GM23338 (cell line): ENCODE results near the gene PCSK1. TPM values are rescaled to one million over a fixed set of nuclear protein-coding genes. Genes with fewer than 3 reads are reported as not detected.

Experiments
- ATAC-seq: fragments of 200-7000 bp; cut with Tn5 transposase; 3 replicates; pipeline ENCODE4 v1.9.1; 2020
- DNase-seq: peaks from one replicate; pipeline ENCODE4 v3.0.0-alpha.2; 2015; ENCODE audit warnings: low spot score
- H2AFZ ChIP-seq: fragments of 200-600 bp; sonication (generic); 2 replicates; pipeline ENCODE4 v1.8.0; 2016; ENCODE audit warnings: antibody characterized with exemption, mild to moderate bottlenecking, moderate library complexity
- H3F3A ChIP-seq: fragments of 200-600 bp; sonication (generic); replicated peaks from 2 replicates; pipeline ENCODE4 v1.8.0; 2017; ENCODE audit warnings: antibody characterized with exemption, mixed run types, low read depth
- H3K27ac ChIP-seq: fragments of 200-600 bp; sonication (generic); 2 replicates; pipeline ENCODE4 v1.6.1; 2016; ENCODE audit warnings: low read depth
- H3K27me3 ChIP-seq: fragments of 200-600 bp; sonication (generic); 2 replicates; pipeline ENCODE4 v1.8.0; 2016; ENCODE audit warnings: mild to moderate bottlenecking, mixed run types, moderate library complexity; ENCODE audit not compliant: insufficient read depth
- H3K36me3 ChIP-seq: fragments of 200-600 bp; sonication (generic); 2 replicates; pipeline ENCODE4 v1.8.0; 2016; ENCODE audit warnings: mild to moderate bottlenecking; ENCODE audit not compliant: insufficient read depth
- H3K4me1 ChIP-seq: fragments of 200-600 bp; sonication (generic); 2 replicates; pipeline ENCODE4 v1.8.0; 2016; ENCODE audit warnings: mild to moderate bottlenecking, moderate library complexity; ENCODE audit not compliant: insufficient read depth
- H3K4me2 ChIP-seq: fragments of 200-600 bp; sonication (generic); 2 replicates; pipeline ENCODE4 v1.7.1; 2017; ENCODE audit warnings: mixed run types
- H3K4me3 ChIP-seq: fragments of 200-600 bp; sonication (generic); 2 replicates; pipeline ENCODE4 v1.6.1; 2016; ENCODE audit warnings: mixed run types
- H3K79me2 ChIP-seq: fragments of 200-600 bp; sonication (generic); replicated peaks from 2 replicates; pipeline ENCODE4 v1.8.0; 2017; ENCODE audit warnings: mild to moderate bottlenecking; ENCODE audit not compliant: insufficient read depth
- H3K9me2 ChIP-seq: fragments of 200-600 bp; sonication (generic); 2 replicates; pipeline ENCODE4 v1.8.0; 2017; ENCODE audit not compliant: insufficient read depth
- H4K20me1 ChIP-seq: fragments of 200-600 bp; sonication (generic); replicated peaks from 2 replicates; pipeline ENCODE4 v1.8.0; 2017; ENCODE audit warnings: mild to moderate bottlenecking; ENCODE audit not compliant: insufficient read depth
- H3K27ac Mint-ChIP-seq: 2 replicates; pipeline ENCODE4 v1.8.0; 2020; ENCODE audit warnings: inconsistent platforms, mild to moderate bottlenecking, moderate library complexity, mixed read lengths
- H3K27me3 Mint-ChIP-seq: 3 replicates; pipeline ENCODE4 v1.8.0; 2022; ENCODE audit warnings: low read depth, mild to moderate bottlenecking, moderate library complexity, mixed read lengths, inconsistent platforms; ENCODE audit not compliant: insufficient read depth, poor library complexity
- H3K36me3 Mint-ChIP-seq: 3 replicates; pipeline ENCODE4 v1.8.0; 2021; ENCODE audit warnings: low read depth, mild to moderate bottlenecking, inconsistent platforms, moderate library complexity, mixed read lengths
- H3K4me1 Mint-ChIP-seq: 3 replicates; pipeline ENCODE4 v1.8.0; 2020; ENCODE audit warnings: mild to moderate bottlenecking, inconsistent platforms, mixed read lengths
- H3K4me3 Mint-ChIP-seq: 3 replicates; pipeline ENCODE4 v1.8.0; 2021; ENCODE audit warnings: moderate library complexity, mild to moderate bottlenecking, inconsistent platforms, mixed read lengths
- H3K9me3 Mint-ChIP-seq: 3 replicates; pipeline ENCODE4 v1.8.0; 2020; ENCODE audit warnings: moderate library complexity, mild to moderate bottlenecking, inconsistent platforms, mixed read lengths
- CREB1 ChIP-seq: fragments of 250-450 bp; sonication (Bioruptor Pico); IDR thresholded peaks from 2 replicates; pipeline ENCODE4 v1.5.0; 2020; ENCODE audit warnings: low read depth, mild to moderate bottlenecking, moderate library complexity
- EZH2 ChIP-seq: fragments of 200-600 bp; sonication (generic); IDR thresholded peaks from one replicate; pipeline ENCODE4 v1.8.0; 2017; ENCODE audit warnings: antibody characterized with exemption, mild to moderate bottlenecking, low read depth; ENCODE audit not compliant: unreplicated experiment
- JUNB ChIP-seq: IDR thresholded peaks from one replicate; pipeline ENCODE4 v1.6.1; 2016; ENCODE audit warnings: antibody characterized with exemption; ENCODE audit not compliant: unreplicated experiment
- NANOG ChIP-seq: IDR thresholded peaks from 2 replicates; pipeline ENCODE4 v1.6.1; 2016; ENCODE audit warnings: antibody characterized with exemption, borderline replicate concordance
- POLR2AphosphoS5 ChIP-seq: IDR thresholded peaks from 2 replicates; pipeline ENCODE4 v1.6.1; 2016; ENCODE audit warnings: antibody characterized with exemption, low read depth
- STAT1 ChIP-seq: IDR thresholded peaks from one replicate; pipeline ENCODE4 v1.6.1; 2016; ENCODE audit warnings: antibody characterized with exemption; ENCODE audit not compliant: unreplicated experiment
- ZNF114 ChIP-seq: fragments of 250-450 bp; sonication (Bioruptor Pico); IDR thresholded peaks from 2 replicates; pipeline ENCODE4 v1.5.0; 2020; ENCODE audit warnings: mild to moderate bottlenecking, moderate library complexity
- ZNF331 ChIP-seq: fragments of 250-450 bp; sonication (Bioruptor Pico); IDR thresholded peaks from 2 replicates; pipeline ENCODE4 v1.5.0; 2020; ENCODE audit warnings: low read depth, mild to moderate bottlenecking, moderate library complexity
- polyA plus RNA-seq: library from polyadenylated mRNA; unstranded; fragments of >200 nt; fragmentation: Nextera tagmentation; extraction: Ambion mirVana; gene quantifications from 2 replicates; pipeline ENCODE4 v1.2.1, GENCODE V29; 2016
- total RNA-seq: library from RNA; depleted of rRNA; stranded (reverse); fragments of >200 nt; shearing (Covaris generic); gene quantifications from 2 replicates; pipeline ENCODE4 v1.2.3, GENCODE V29; 2014
- TF ChIP-seq, protein P1 (sequence below): fragments of 250-450 bp; sonication (Bioruptor Pico); IDR thresholded peaks from 2 replicates; pipeline ENCODE4 v1.5.0; 2020; ENCODE audit warnings: mild to moderate bottlenecking, moderate library complexity
- TF ChIP-seq, protein P2 (sequence below): IDR thresholded peaks from one replicate; pipeline ENCODE4 v1.6.1; 2018; ENCODE audit warnings: antibody characterized with exemption; ENCODE audit not compliant: unreplicated experiment
- TF ChIP-seq, protein P3 (sequence below): IDR thresholded peaks from 2 replicates; pipeline ENCODE4 v1.6.1; 2016; ENCODE audit warnings: antibody characterized with exemption
- TF ChIP-seq, protein P4 (sequence below), 2 experiments: fragments of 200-600 bp in 1 of 2; sonication (generic) in 1 of 2; conservative IDR thresholded peaks; 2 replicates each; pipeline versions ENCODE4 v1.5.1 to v1.6.1; 2016 to 2017; ENCODE audit warnings: antibody characterized with exemption in 2 of 2, low read depth in 2 of 2, mild to moderate bottlenecking in 2 of 2, moderate library complexity in 1 of 2

The PCSK1 gene
- total and polyA plus RNA-seq, 2 experiments from 2014 or later: 2.3 to 2.7 TPM

DNA sequence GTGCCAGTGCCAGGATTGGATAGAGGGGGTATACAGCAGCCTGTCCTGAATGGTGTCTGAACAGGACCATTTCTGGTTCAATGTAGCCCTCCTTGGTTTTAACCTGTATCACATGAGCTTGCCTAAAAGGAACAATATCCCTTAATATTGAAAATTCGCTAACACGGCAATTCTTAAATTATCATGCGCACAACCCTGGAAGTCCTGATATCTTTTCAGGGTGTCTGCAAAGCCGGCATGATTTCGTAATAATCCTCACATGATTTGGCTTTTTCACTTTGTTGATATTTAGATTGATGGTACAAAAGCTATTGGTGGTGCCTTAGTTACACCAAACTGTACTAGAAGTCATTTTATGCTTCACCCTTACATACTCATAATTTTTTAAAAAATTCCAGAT, 53.2 kb downstream of the PCSK1 start (continued):
- no peak for TF ChIP-seq POLR2AphosphoS5
- no peak for TF ChIP-seq STAT1
- TF ChIP-seq, protein P1, sequence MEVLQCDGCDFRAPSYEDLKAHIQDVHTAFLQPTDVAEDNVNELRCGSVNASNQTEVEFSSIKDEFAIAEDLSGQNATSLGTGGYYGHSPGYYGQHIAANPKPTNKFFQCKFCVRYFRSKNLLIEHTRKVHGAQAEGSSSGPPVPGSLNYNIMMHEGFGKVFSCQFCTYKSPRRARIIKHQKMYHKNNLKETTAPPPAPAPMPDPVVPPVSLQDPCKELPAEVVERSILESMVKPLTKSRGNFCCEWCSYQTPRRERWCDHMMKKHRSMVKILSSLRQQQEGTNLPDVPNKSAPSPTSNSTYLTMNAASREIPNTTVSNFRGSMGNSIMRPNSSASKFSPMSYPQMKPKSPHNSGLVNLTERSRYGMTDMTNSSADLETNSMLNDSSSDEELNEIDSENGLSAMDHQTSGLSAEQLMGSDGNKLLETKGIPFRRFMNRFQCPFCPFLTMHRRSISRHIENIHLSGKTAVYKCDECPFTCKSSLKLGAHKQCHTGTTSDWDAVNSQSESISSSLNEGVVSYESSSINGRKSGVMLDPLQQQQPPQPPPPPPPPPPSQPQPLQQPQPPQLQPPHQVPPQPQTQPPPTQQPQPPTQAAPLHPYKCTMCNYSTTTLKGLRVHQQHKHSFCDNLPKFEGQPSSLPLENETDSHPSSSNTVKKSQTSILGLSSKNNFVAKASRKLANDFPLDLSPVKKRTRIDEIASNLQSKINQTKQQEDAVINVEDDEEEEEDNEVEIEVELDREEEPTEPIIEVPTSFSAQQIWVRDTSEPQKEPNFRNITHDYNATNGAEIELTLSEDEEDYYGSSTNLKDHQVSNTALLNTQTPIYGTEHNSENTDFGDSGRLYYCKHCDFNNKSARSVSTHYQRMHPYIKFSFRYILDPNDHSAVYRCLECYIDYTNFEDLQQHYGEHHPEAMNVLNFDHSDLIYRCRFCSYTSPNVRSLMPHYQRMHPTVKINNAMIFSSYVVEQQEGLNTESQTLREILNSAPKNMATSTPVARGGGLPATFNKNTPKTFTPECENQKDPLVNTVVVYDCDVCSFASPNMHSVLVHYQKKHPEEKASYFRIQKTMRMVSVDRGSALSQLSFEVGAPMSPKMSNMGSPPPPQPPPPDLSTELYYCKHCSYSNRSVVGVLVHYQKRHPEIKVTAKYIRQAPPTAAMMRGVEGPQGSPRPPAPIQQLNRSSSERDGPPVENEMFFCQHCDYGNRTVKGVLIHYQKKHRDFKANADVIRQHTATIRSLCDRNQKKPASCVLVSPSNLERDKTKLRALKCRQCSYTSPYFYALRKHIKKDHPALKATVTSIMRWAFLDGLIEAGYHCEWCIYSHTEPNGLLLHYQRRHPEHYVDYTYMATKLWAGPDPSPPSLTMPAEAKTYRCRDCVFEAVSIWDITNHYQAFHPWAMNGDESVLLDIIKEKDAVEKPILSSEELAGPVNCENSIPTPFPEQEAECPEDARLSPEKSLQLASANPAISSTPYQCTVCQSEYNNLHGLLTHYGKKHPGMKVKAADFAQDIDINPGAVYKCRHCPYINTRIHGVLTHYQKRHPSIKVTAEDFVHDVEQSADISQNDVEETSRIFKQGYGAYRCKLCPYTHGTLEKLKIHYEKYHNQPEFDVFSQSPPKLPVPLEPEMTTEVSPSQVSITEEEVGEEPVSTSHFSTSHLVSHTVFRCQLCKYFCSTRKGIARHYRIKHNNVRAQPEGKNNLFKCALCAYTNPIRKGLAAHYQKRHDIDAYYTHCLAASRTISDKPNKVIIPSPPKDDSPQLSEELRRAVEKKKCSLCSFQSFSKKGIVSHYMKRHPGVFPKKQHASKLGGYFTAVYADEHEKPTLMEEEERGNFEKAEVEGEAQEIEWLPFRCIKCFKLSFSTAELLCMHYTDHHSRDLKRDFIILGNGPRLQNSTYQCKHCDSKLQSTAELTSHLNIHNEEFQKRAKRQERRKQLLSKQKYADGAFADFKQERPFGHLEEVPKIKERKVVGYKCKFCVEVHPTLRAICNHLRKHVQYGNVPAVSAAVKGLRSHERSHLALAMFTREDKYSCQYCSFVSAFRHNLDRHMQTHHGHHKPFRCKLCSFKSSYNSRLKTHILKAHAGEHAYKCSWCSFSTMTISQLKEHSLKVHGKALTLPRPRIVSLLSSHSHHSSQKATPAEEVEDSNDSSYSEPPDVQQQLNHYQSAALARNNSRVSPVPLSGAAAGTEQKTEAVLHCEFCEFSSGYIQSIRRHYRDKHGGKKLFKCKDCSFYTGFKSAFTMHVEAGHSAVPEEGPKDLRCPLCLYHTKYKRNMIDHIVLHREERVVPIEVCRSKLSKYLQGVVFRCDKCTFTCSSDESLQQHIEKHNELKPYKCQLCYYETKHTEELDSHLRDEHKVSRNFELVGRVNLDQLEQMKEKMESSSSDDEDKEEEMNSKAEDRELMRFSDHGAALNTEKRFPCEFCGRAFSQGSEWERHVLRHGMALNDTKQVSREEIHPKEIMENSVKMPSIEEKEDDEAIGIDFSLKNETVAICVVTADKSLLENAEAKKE: no peak
- no peak for TF ChIP-seq EZH2

DNA sequence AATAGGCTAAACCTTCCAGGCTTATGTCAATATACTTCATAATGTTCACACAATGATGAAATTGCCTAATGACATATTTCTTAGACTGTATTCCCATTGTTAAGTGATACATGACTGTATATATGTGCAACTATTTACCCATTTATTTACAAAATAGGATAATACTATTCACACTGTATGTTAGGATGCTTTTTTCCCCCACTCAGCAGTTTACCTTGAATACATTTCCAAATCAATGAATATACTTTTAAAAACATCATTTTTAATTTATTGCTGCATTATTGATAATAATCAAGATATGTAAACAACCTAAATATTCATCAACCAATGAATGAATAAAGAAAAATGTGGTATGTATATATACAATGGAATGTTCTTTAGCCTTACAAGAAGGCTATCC, 55.5 kb downstream of the PCSK1 start:
- no peak overlapping the region for H3K27ac Mint-ChIP-seq
- H3K9me3 Mint-ChIP-seq: no peaks in the 10 kb centered on the region
- no peak overlapping the region for H3K4me2 ChIP-seq
- no peak for DNase-seq
- no peaks in the 10 kb centered on the region for H4K20me1 ChIP-seq
- no peaks in the 10 kb centered on the region for H3K36me3 ChIP-seq
- H3K27me3 Mint-ChIP-seq: peaks cover under 1% of the 10 kb centered on the region
- no peak for ATAC-seq
- no peaks in the 10 kb centered on the region for H3K9me2 ChIP-seq
- H3K4me3 Mint-ChIP-seq: no peak overlapping the region
- no peak overlapping the region for H2AFZ ChIP-seq
- no peaks in the 10 kb centered on the region for H3K79me2 ChIP-seq
- no peak overlapping the region for H3K27ac ChIP-seq
- no peaks in the 10 kb centered on the region for H3K4me1 ChIP-seq
- no peaks in the 10 kb centered on the region for H3K36me3 Mint-ChIP-seq
- no peaks in the 10 kb centered on the region for H3F3A ChIP-seq
- H3K4me3 ChIP-seq: no peak overlapping the region
- H3K27me3 ChIP-seq: no peaks in the 10 kb centered on the region
- H3K4me1 Mint-ChIP-seq: no peaks in the 10 kb centered on the region
- TF ChIP-seq ZNF331 (no peak), CREB1 (CRISPR knock-in tag) (no peak), EZH2 (no peak), POLR2AphosphoS5 (no peak), STAT1 (no peak), NANOG (no peak), ZNF114 (CRISPR knock-in tag) (no peak), JUNB (no peak)
- TF ChIP-seq, protein P2, sequence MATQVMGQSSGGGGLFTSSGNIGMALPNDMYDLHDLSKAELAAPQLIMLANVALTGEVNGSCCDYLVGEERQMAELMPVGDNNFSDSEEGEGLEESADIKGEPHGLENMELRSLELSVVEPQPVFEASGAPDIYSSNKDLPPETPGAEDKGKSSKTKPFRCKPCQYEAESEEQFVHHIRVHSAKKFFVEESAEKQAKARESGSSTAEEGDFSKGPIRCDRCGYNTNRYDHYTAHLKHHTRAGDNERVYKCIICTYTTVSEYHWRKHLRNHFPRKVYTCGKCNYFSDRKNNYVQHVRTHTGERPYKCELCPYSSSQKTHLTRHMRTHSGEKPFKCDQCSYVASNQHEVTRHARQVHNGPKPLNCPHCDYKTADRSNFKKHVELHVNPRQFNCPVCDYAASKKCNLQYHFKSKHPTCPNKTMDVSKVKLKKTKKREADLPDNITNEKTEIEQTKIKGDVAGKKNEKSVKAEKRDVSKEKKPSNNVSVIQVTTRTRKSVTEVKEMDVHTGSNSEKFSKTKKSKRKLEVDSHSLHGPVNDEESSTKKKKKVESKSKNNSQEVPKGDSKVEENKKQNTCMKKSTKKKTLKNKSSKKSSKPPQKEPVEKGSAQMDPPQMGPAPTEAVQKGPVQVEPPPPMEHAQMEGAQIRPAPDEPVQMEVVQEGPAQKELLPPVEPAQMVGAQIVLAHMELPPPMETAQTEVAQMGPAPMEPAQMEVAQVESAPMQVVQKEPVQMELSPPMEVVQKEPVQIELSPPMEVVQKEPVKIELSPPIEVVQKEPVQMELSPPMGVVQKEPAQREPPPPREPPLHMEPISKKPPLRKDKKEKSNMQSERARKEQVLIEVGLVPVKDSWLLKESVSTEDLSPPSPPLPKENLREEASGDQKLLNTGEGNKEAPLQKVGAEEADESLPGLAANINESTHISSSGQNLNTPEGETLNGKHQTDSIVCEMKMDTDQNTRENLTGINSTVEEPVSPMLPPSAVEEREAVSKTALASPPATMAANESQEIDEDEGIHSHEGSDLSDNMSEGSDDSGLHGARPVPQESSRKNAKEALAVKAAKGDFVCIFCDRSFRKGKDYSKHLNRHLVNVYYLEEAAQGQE: no peak
- TF ChIP-seq, protein P3, sequence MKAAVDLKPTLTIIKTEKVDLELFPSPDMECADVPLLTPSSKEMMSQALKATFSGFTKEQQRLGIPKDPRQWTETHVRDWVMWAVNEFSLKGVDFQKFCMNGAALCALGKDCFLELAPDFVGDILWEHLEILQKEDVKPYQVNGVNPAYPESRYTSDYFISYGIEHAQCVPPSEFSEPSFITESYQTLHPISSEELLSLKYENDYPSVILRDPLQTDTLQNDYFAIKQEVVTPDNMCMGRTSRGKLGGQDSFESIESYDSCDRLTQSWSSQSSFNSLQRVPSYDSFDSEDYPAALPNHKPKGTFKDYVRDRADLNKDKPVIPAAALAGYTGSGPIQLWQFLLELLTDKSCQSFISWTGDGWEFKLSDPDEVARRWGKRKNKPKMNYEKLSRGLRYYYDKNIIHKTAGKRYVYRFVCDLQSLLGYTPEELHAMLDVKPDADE: no peak
- TF ChIP-seq, protein P4, sequence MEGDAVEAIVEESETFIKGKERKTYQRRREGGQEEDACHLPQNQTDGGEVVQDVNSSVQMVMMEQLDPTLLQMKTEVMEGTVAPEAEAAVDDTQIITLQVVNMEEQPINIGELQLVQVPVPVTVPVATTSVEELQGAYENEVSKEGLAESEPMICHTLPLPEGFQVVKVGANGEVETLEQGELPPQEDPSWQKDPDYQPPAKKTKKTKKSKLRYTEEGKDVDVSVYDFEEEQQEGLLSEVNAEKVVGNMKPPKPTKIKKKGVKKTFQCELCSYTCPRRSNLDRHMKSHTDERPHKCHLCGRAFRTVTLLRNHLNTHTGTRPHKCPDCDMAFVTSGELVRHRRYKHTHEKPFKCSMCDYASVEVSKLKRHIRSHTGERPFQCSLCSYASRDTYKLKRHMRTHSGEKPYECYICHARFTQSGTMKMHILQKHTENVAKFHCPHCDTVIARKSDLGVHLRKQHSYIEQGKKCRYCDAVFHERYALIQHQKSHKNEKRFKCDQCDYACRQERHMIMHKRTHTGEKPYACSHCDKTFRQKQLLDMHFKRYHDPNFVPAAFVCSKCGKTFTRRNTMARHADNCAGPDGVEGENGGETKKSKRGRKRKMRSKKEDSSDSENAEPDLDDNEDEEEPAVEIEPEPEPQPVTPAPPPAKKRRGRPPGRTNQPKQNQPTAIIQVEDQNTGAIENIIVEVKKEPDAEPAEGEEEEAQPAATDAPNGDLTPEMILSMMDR (conservative IDR thresholded peaks at IDR 0.05; ENCODE audit: low read depth in 2 of 2): no peak
